ENCODE measurements around the gene ARHGEF28. TPM values are rescaled to one million over a fixed set of nuclear protein-coding genes. Genes with fewer than 3 reads are reported as not detected.

Gene ARHGEF28
- total RNA-seq, 6 donors from 2014 or later = 14.4 to 47.1 (median 24.4) TPM

- 68 to 76% methylated on average over 5 of the region's 5 CpGs for WGBS, 2 donors
- H3K4me3 ChIP-seq = no peak overlapping the region
Observed at GRCh38 chr5:73867345-73868335, 241.6 kb downstream of the ARHGEF28 start.

GRCh38 chr5:73883646-73884045 lies 257.6 kb downstream of the ARHGEF28 start:
- Histone ChIP-seq H3K4me3 (no peak overlapping the region), H3K9me3 (no peaks in the 10 kb centered on the region), H3K27ac (no peak overlapping the region), H3K36me3 (no peaks in the 10 kb centered on the region), H3K27me3 (no peaks in the 10 kb centered on the region), H3K4me1 (no peaks in the 10 kb centered on the region)
- no peak for TF ChIP-seq POLR2AphosphoS5 (IDR thresholded peaks at IDR 0.05)
- no peak for TF ChIP-seq CTCF (IDR thresholded peaks at IDR 0.05)
- no peak for DNase-seq
- no peak for ATAC-seq (ENCODE audit: low FRiP score in 2 of 2)
- WGBS, 2 donors = 88 to 95% methylated on average over 7 of the region's 7 CpGs

More at GRCh38 chr5:73867345-73868335, 241.6 kb downstream of the ARHGEF28 start:
- ATAC-seq (ENCODE audit: low FRiP score in 2 of 2) (peak; percentile 53 to 55), DNase-seq (peak in 1 of 2 donors; percentile 23)
- no peaks in the 10 kb centered on the region for H3K36me3 ChIP-seq
- TF ChIP-seq POLR2A (IDR thresholded peaks at IDR 0.05) (no peak), POLR2AphosphoS5 (IDR thresholded peaks at IDR 0.05) (no peak), CTCF (IDR thresholded peaks at IDR 0.05) (no peak), EP300 (IDR thresholded peaks at IDR 0.05) (no peak)
- H3K4me1 ChIP-seq = peaks cover 0 to 10% (median 2%) of the 10 kb centered on the region in 4 donors
- H3K27me3 ChIP-seq = no peaks in the 10 kb centered on the region
- H3K9me3 ChIP-seq = no peaks in the 10 kb centered on the region
- no peak overlapping the region for H3K27ac ChIP-seq

- TF ChIP-seq CTCF (IDR thresholded peaks at IDR 0.05) (no peak), POLR2AphosphoS5 (IDR thresholded peaks at IDR 0.05) (no peak), POLR2A (IDR thresholded peaks at IDR 0.05) (no peak), EP300 (IDR thresholded peaks at IDR 0.05) (no peak)
- DNase-seq (no peak), ATAC-seq (ENCODE audit: low FRiP score in 2 of 2) (no peak)
- no peaks in the 10 kb centered on the region for H3K9me3 ChIP-seq
- WGBS, 2 donors = 91 to 93% methylated on average over 4 of the region's 4 CpGs
- no peak overlapping the region for H3K27ac ChIP-seq
- H3K36me3 ChIP-seq = peaks cover 0 to 5% (median 0%) of the 10 kb centered on the region in 4 donors
- no peak overlapping the region for H3K4me3 ChIP-seq
- no peaks in the 10 kb centered on the region for H3K4me1 ChIP-seq
- no peaks in the 10 kb centered on the region for H3K27me3 ChIP-seq
Observed at GRCh38 chr5:73887688-73888087, 261.7 kb downstream of the ARHGEF28 start.

GRCh38 chr5:73890569-73890968 lies 264.6 kb downstream of the ARHGEF28 start:
- Histone ChIP-seq H3K27ac (no peak overlapping the region), H3K4me1 (no peaks in the 10 kb centered on the region), H3K4me3 (no peak overlapping the region), H3K36me3 (peaks cover 0 to 5% (median 0%) of the 10 kb centered on the region in 4 donors), H3K9me3 (no peaks in the 10 kb centered on the region), H3K27me3 (no peaks in the 10 kb centered on the region)
- no peak for ATAC-seq (ENCODE audit: low FRiP score in 2 of 2)
- no peak for TF ChIP-seq EP300 (IDR thresholded peaks at IDR 0.05)
- TF ChIP-seq CTCF (IDR thresholded peaks at IDR 0.05) = no peak
- TF ChIP-seq POLR2A (IDR thresholded peaks at IDR 0.05) = no peak
- TF ChIP-seq POLR2AphosphoS5 (IDR thresholded peaks at IDR 0.05) = no peak
- WGBS, 2 donors = 96 to 98% methylated on average over 4 of the region's 4 CpGs
- no peak for DNase-seq

All from upper lobe of left lung (tissue), 6 donors.